HFF-Myc (cell line): ENCODE results near the gene FAF1.

ENCODE experiments used
- DNase-seq: peaks from one replicate; pipeline ENCODE4 v3.0.0-alpha.2; 2011; ENCODE audit warnings: low read depth; ENCODE audit errors: extremely low read depth
- H3K4me3 ChIP-seq: replicated peaks from 2 replicates; pipeline ENCODE4 v1.5.1; 2011; ENCODE audit warnings: low read depth, mild to moderate bottlenecking, control low read depth, low read length
- TF ChIP-seq, protein P1 (sequence below): IDR thresholded peaks from 2 replicates; pipeline ENCODE4 v1.5.1; 2012; ENCODE audit warnings: mild to moderate bottlenecking, low read depth, low read length, control low read depth; ENCODE audit errors: missing control alignments

The FAF1 gene

GRCh38 chr1:50859657-50860056 is 100.4 kb downstream of the FAF1 start:
- DNase-seq = no peak
- no peak overlapping the region for H3K4me3 ChIP-seq
- TF ChIP-seq, protein P1, sequence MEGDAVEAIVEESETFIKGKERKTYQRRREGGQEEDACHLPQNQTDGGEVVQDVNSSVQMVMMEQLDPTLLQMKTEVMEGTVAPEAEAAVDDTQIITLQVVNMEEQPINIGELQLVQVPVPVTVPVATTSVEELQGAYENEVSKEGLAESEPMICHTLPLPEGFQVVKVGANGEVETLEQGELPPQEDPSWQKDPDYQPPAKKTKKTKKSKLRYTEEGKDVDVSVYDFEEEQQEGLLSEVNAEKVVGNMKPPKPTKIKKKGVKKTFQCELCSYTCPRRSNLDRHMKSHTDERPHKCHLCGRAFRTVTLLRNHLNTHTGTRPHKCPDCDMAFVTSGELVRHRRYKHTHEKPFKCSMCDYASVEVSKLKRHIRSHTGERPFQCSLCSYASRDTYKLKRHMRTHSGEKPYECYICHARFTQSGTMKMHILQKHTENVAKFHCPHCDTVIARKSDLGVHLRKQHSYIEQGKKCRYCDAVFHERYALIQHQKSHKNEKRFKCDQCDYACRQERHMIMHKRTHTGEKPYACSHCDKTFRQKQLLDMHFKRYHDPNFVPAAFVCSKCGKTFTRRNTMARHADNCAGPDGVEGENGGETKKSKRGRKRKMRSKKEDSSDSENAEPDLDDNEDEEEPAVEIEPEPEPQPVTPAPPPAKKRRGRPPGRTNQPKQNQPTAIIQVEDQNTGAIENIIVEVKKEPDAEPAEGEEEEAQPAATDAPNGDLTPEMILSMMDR = no peak

GRCh38 chr1:50858761-50859160 is 101.3 kb downstream of the FAF1 start:
- H3K4me3 ChIP-seq = no peak overlapping the region
- DNase-seq = no peak
- TF ChIP-seq, protein P1 = no peak

GRCh38 chr1:50857702-50858101 is 102.4 kb downstream of the FAF1 start:
- TF ChIP-seq, protein P1 = no peak

GRCh38 chr1:50853325-50853724 is 106.7 kb downstream of the FAF1 start:
- TF ChIP-seq, protein P1 = no peak
- no peak for DNase-seq
- no peak overlapping the region for H3K4me3 ChIP-seq

More at GRCh38 chr1:50857702-50858101, 102.4 kb downstream of the FAF1 start:
- DNase-seq = no peak
- H3K4me3 ChIP-seq = no peak overlapping the region

DNA sequence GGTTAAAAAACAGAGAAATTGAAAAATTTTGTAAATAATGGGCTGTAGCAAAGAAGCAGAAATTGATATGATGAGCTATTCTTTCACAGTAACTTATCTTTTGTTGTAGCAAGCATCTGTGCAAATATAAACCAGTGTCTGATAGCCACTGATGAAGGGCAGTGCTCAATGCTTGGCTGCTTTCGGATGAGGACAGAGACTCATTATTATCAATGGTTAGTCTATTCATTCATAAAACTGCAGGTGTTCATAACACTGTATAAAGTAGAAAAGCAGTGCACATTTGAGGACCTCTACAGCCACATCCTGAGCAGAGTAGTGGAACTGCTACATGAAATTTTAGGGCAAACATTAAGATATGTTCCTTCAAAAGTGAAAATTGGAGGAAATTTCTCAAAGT is 107.2 kb downstream of the FAF1 start:
- no peak overlapping the region for H3K4me3 ChIP-seq
- TF ChIP-seq, protein P1 = no peak
- no peak for DNase-seq

DNA sequence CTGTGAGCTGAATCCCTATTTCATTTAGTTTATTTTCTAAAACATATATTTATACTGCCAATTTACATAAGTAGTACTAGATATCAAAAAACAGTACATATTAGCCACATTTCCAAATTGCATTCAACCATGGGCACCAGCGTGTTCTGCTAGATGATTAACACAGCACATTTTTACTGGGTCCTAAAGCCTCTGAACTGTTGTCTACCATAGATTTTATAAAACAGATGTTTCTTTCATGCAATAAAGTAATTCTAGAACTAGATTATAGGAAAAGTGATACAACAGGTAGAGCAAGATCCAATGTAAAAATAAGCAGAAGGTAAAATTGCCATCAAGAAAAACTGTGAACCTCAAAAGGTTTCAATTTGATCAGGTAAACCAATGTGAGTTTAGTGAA is 108.6 kb downstream of the FAF1 start:
- no peak for DNase-seq
- TF ChIP-seq, protein P1 = no peak
- H3K4me3 ChIP-seq = no peak overlapping the region

GRCh38 chr1:50851034-50851433 is 109.0 kb downstream of the FAF1 start:
- H3K4me3 ChIP-seq = no peak overlapping the region
- TF ChIP-seq, protein P1 = no peak
- DNase-seq = no peak
